Thymus (tissue), 11 donors: Measurements from ENCODE around the gene MAFG. TPM values are rescaled to one million over a fixed set of nuclear protein-coding genes. Genes with fewer than 3 reads are reported as not detected.

ENCODE experiments used
- DNase-seq, 9 donors: peaks; one replicate each; pipeline ENCODE4 v3.0.0-alpha.2; 2013; ENCODE audit warnings: low spot score in 9 of 9, low read depth in 6 of 9, missing footprints in 1 of 9
- H3K27ac ChIP-seq, 2 donors: one replicate each; pipeline ENCODE4 v1.5.1; 2013; ENCODE audit warnings: control low read depth in 1 of 2, low read depth in 1 of 2, low read length in 1 of 2, mild to moderate bottlenecking in 1 of 2, moderate library complexity in 1 of 2
- H3K27me3 ChIP-seq, 2 donors: one replicate each; pipeline ENCODE4 v1.5.1; 2013; ENCODE audit warnings: low read length in 1 of 2; ENCODE audit not compliant: control insufficient read depth in 2 of 2, insufficient read depth in 1 of 2
- H3K36me3 ChIP-seq, 2 donors: one replicate each; pipeline ENCODE4 v1.5.1; 2013; ENCODE audit warnings: low read length in 1 of 2, mild to moderate bottlenecking in 1 of 2, moderate library complexity in 1 of 2; ENCODE audit not compliant: control insufficient read depth in 2 of 2, insufficient read depth in 2 of 2
- H3K4me1 ChIP-seq, 2 donors: one replicate each; pipeline ENCODE4 v1.5.1; 2013; ENCODE audit warnings: low read length in 2 of 2; ENCODE audit not compliant: control insufficient read depth in 2 of 2, insufficient read depth in 2 of 2
- H3K4me3 ChIP-seq, 2 donors: one replicate each; pipeline ENCODE4 v1.5.1; 2013; ENCODE audit warnings: low read length in 2 of 2, control low read depth in 1 of 2, mild to moderate bottlenecking in 1 of 2
- H3K9me3 ChIP-seq, 2 donors: one replicate each; pipeline ENCODE4 v1.5.1; 2013; ENCODE audit warnings: low read length in 1 of 2, mild to moderate bottlenecking in 1 of 2; ENCODE audit not compliant: control insufficient read depth in 2 of 2, insufficient read depth in 1 of 2
- WGBS: extraction: QIAGEN DNeasy Blood & Tissue Kit; methylation state at CpG from one replicate; pipeline ENCODE4 v1.1.7; 2013; 5-methylcytosine and 5-hydroxymethylcytosine counted together
- polyA plus RNA-seq: library from polyadenylated mRNA; stranded (reverse); fragments of 200-250 nt; gene quantifications from one replicate; pipeline ENCODE4 v1.2.3, GENCODE V29; 2013
- total RNA-seq: library from RNA; stranded (reverse); fragments of 120-200 nt; gene quantifications from one replicate; pipeline ENCODE4 v1.2.4, GENCODE V29; 2013
- donor health status: healthy.

Gene MAFG
- total and polyA plus RNA-seq, 2 donors: 6.0 to 7.3 TPM

GRCh38 chr17:81902653-81903414, 24.7 kb downstream of the MAFG start:
- no peak for DNase-seq
- Histone ChIP-seq H3K36me3 (peaks cover 54 to 67% of the 10 kb centered on the region in 2 donors), H3K4me3 (no peak overlapping the region), H3K27me3 (peaks cover 24 to 37% of the 10 kb centered on the region in 2 donors), H3K27ac (no peak overlapping the region), H3K4me1 (peaks cover 0 to 4% of the 10 kb centered on the region in 2 donors), H3K9me3 (no peaks in the 10 kb centered on the region)
- WGBS: 51% methylated on average over 47 of the region's 47 CpGs

- peaks cover 0 to 4% of the 10 kb centered on the region in 2 donors for H3K4me1 ChIP-seq
- WGBS: 4% methylated on average over 79 of the region's 79 CpGs
- H3K9me3 ChIP-seq: no peaks in the 10 kb centered on the region
- H3K27ac ChIP-seq: no peak within 1 kb of the TSS
- DNase-seq: no peak
- peaks cover 57 to 69% of the 10 kb centered on the region in 2 donors for H3K36me3 ChIP-seq
- H3K4me3 ChIP-seq: peak within 1 kb of the TSS in 1 of 2 donors; percentile 6
- peaks cover 24 to 37% of the 10 kb centered on the region in 2 donors for H3K27me3 ChIP-seq
Observed at GRCh38 chr17:81902023-81902652, 25.4 kb downstream of the MAFG start, which contains the start of gene NPB. Gene NPB, plus strand, starts transcription at chr17:81902238. Its CDS starts 40 bp downstream, at chr17:81902278.

DNA sequence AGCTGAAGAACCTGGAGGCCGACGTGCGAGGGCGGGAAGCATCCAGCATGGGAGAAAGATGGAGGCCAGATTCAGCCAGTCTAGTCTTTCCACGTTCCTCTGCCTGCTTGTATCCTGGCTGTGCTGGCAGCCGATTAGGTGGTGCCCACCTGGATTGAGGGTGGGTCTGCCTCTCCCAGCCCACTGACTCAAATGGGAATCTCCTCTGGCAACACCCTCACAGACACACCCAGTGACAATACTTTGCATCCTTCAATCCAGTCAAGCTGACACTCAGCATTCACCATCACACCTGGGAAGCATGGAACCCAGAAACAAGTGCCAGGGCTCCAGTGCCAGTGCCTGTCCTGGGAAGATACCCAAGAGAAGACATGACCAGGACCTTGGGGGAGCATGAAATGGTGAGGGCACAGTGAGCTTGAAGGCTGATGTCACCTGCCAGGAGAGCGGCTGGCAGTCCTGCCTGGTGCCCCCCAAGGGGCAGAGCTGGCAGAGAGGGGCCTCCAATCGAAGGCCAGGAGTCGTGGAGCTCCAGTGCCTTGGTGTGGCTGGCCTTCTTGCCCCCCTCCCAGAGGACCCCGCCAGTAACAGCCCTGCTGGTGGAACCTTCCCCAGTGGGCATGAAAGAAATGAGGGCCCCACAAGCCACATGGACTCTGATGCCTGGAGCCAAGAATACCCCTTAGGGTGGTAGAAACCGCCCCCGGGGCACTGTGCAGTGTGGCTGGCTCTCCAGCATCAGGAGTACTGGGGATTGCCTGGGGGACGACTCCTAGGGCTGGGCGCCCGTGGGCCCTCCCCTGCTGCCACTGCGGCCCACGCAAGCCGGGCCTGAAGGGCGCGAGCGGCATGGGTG, 26.1 kb downstream of the MAFG start:
- WGBS: 61% methylated on average over 21 of the region's 21 CpGs
- Histone ChIP-seq H3K36me3 (peaks cover 58 to 70% of the 10 kb centered on the region in 2 donors), H3K27ac (no peak overlapping the region), H3K4me1 (peaks cover 0 to 4% of the 10 kb centered on the region in 2 donors), H3K27me3 (peaks cover 24 to 37% of the 10 kb centered on the region in 2 donors), H3K9me3 (no peaks in the 10 kb centered on the region), H3K4me3 (no peak overlapping the region)
- DNase-seq: no peak

GRCh38 chr17:81900181-81900820, 27.2 kb downstream of the MAFG start:
- Histone ChIP-seq H3K36me3 (peaks cover 55 to 70% of the 10 kb centered on the region in 2 donors), H3K9me3 (no peaks in the 10 kb centered on the region), H3K27me3 (peaks cover 24 to 37% of the 10 kb centered on the region in 2 donors), H3K4me1 (peaks cover 0 to 4% of the 10 kb centered on the region in 2 donors), H3K4me3 (no peak overlapping the region), H3K27ac (no peak overlapping the region)
- DNase-seq: no peak
- WGBS: 95% methylated on average over 18 of the region's 18 CpGs

DNA sequence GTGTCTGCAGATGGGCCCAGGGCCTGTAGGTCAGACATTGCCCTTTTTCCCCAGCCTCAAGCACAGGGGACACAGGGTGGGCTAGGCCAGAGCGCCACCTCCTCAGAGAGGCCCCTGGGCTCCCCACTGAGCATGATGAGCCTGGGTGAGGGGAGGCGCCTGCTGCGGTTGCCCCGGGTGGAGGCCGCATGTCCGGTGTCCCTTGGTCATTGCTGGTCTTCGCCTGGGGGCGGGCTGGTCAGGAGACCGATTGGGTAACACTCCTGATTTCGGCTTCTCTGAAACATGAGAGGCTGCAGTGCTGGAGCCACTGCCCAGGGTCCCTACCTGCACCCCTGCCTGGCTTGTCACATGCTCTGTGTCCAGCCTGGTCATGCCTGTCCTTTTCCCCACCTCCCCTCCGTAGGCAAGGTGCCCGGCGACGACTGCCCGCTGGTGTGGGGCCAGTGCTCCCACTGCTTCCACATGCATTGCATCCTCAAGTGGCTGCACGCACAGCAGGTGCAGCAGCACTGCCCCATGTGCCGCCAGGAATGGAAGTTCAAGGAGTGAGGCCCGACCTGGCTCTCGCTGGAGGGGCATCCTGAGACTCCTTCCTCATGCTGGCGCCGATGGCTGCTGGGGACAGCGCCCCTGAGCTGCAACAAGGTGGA, 27.9 kb downstream of the MAFG start:
- no peak overlapping the region for H3K27ac ChIP-seq
- no peaks in the 10 kb centered on the region for H3K9me3 ChIP-seq
- peaks cover 0 to 4% of the 10 kb centered on the region in 2 donors for H3K4me1 ChIP-seq
- no peak for DNase-seq
- H3K4me3 ChIP-seq: no peak overlapping the region
- peaks cover 24 to 37% of the 10 kb centered on the region in 2 donors for H3K27me3 ChIP-seq
- 97% methylated on average over 22 of the region's 22 CpGs for WGBS
- peaks cover 56 to 69% of the 10 kb centered on the region in 2 donors for H3K36me3 ChIP-seq

GRCh38 chr17:81898885-81899284, 28.6 kb downstream of the MAFG start:
- Histone ChIP-seq H3K27ac (no peak overlapping the region), H3K4me3 (no peak overlapping the region), H3K4me1 (peaks cover 0 to 4% of the 10 kb centered on the region in 2 donors), H3K27me3 (peaks cover 24 to 34% of the 10 kb centered on the region in 2 donors), H3K36me3 (peaks cover 56 to 67% of the 10 kb centered on the region in 2 donors), H3K9me3 (no peaks in the 10 kb centered on the region)
- 96% methylated on average over 9 of the region's 9 CpGs for WGBS
- DNase-seq: no peak

- H3K36me3 ChIP-seq: peaks cover 55 to 61% of the 10 kb centered on the region in 2 donors
- no peak for DNase-seq
- H3K27ac ChIP-seq: no peak overlapping the region
- no peak overlapping the region for H3K4me3 ChIP-seq
- H3K4me1 ChIP-seq: peaks cover 0 to 4% of the 10 kb centered on the region in 2 donors
- WGBS: 97% methylated on average over 19 of the region's 19 CpGs
- no peaks in the 10 kb centered on the region for H3K9me3 ChIP-seq
- H3K27me3 ChIP-seq: peaks cover 21 to 28% of the 10 kb centered on the region in 2 donors
Observed at GRCh38 chr17:81898029-81898866, 29.3 kb downstream of the MAFG start.
